WTC11 (cell line): ENCODE measurements around the gene OPA1. TPM values are rescaled to one million over a fixed set of nuclear protein-coding genes. Genes with fewer than 3 reads are reported as not detected.
A peak's percentile ranks its signal among the peaks of the same experiment; 100 is the strongest.

Source experiments
- ATF2 ChIP-seq: sonication (generic); formaldehyde crosslinking; IDR thresholded peaks from 2 replicates; pipeline ENCODE4 v1.8.1; 2022; ENCODE audit warnings: low read depth, missing genetic modification reagents, borderline replicate concordance
- CBFB ChIP-seq: sonication (generic); formaldehyde crosslinking; IDR thresholded peaks from 2 replicates; pipeline ENCODE4 v1.8.1; 2022; ENCODE audit warnings: mild to moderate bottlenecking, low read depth, missing genetic modification reagents
- CREB1 ChIP-seq: sonication (generic); formaldehyde crosslinking; IDR thresholded peaks from 2 replicates; pipeline ENCODE4 v1.8.0; 2023; ENCODE audit warnings: mild to moderate bottlenecking, missing genetic modification reagents
- CTCF ChIP-seq: fragments of 200-600 bp; IDR thresholded peaks from 2 replicates; pipeline ENCODE4 v1.8.0; 2022; ENCODE audit warnings: antibody characterized with exemption
- ELF4 ChIP-seq: sonication (generic); formaldehyde crosslinking; IDR thresholded peaks from 2 replicates; pipeline ENCODE4 v1.8.1; 2022; ENCODE audit warnings: low read depth, mild to moderate bottlenecking, moderate library complexity, missing genetic modification reagents
- EMX1 ChIP-seq: fragments of 250-450 bp; sonication (Bioruptor Pico); IDR thresholded peaks from 2 replicates; pipeline ENCODE4 v1.8.0; 2021; ENCODE audit warnings: mild to moderate bottlenecking
- ERG ChIP-seq: fragments of 250-450 bp; sonication (Bioruptor Pico); IDR thresholded peaks from 2 replicates; pipeline ENCODE4 v1.8.0; 2021; ENCODE audit warnings: mild to moderate bottlenecking
- ESRRA ChIP-seq: sonication (generic); formaldehyde crosslinking; IDR thresholded peaks from 2 replicates; pipeline ENCODE4 v1.8.1; 2022; ENCODE audit warnings: mild to moderate bottlenecking, missing genetic modification reagents, borderline replicate concordance
- GABPB1 ChIP-seq: sonication (generic); formaldehyde crosslinking; IDR thresholded peaks from 2 replicates; pipeline ENCODE4 v1.8.1; 2023; ENCODE audit warnings: mild to moderate bottlenecking, missing genetic modification reagents
- HMGA2 ChIP-seq: fragments of 250-450 bp; sonication (Bioruptor Pico); IDR thresholded peaks from 2 replicates; pipeline ENCODE4 v1.4.0; 2021; ENCODE audit warnings: mild to moderate bottlenecking, moderate library complexity
- HMGXB4 ChIP-seq: sonication (generic); formaldehyde crosslinking; IDR thresholded peaks from 2 replicates; pipeline ENCODE4 v1.8.1; 2023; ENCODE audit warnings: mild to moderate bottlenecking, moderate library complexity, missing genetic modification reagents
- IRF2 ChIP-seq: sonication (generic); formaldehyde crosslinking; IDR thresholded peaks from 2 replicates; pipeline ENCODE4 v1.8.0; 2022; ENCODE audit warnings: low read depth, missing genetic modification reagents, borderline replicate concordance
- JAZF1 ChIP-seq: fragments of 250-450 bp; sonication (Bioruptor Pico); IDR thresholded peaks from 2 replicates; pipeline ENCODE4 v1.9.0; 2021; ENCODE audit warnings: moderate library complexity, mild to moderate bottlenecking, inconsistent platforms
- MXD4 ChIP-seq: fragments of 250-450 bp; sonication (Bioruptor Pico); IDR thresholded peaks from 2 replicates; pipeline ENCODE4 v1.8.0; 2021; ENCODE audit warnings: mild to moderate bottlenecking, moderate library complexity, borderline replicate concordance
- MYBL2 ChIP-seq: sonication (generic); formaldehyde crosslinking; IDR thresholded peaks from 2 replicates; pipeline ENCODE4 v1.8.1; 2023; ENCODE audit warnings: mild to moderate bottlenecking, moderate library complexity, missing genetic modification reagents
- NFYB ChIP-seq: sonication (generic); formaldehyde crosslinking; conservative IDR thresholded peaks from 2 replicates; pipeline ENCODE4 v1.8.0; 2022; ENCODE audit warnings: low read depth, missing genetic modification reagents
- NR2C2 ChIP-seq: sonication (generic); formaldehyde crosslinking; IDR thresholded peaks from 2 replicates; pipeline ENCODE4 v1.8.0; 2022; ENCODE audit warnings: mild to moderate bottlenecking, missing genetic modification reagents
- PREB ChIP-seq: sonication (generic); formaldehyde crosslinking; IDR thresholded peaks from 2 replicates; pipeline ENCODE4 v1.8.1; 2022; ENCODE audit warnings: mild to moderate bottlenecking, missing genetic modification reagents, moderate library complexity, borderline replicate concordance
- PRRX2 ChIP-seq: fragments of 250-450 bp; sonication (Bioruptor Pico); IDR thresholded peaks from 2 replicates; pipeline ENCODE4 v1.8.0; 2021; ENCODE audit warnings: mild to moderate bottlenecking
- TCF7 ChIP-seq: sonication (generic); formaldehyde crosslinking; IDR thresholded peaks from 2 replicates; pipeline ENCODE4 v1.8.0; 2022; ENCODE audit warnings: mild to moderate bottlenecking, low read depth, missing genetic modification reagents, moderate library complexity
- TEAD4 ChIP-seq: sonication (generic); formaldehyde crosslinking; IDR thresholded peaks from 2 replicates; pipeline ENCODE4 v1.8.0; 2022; ENCODE audit warnings: mild to moderate bottlenecking, missing genetic modification reagents
- ZNF121 ChIP-seq: sonication (generic); formaldehyde crosslinking; IDR thresholded peaks from 2 replicates; pipeline ENCODE4 v1.8.0; 2023; ENCODE audit warnings: missing genetic modification reagents
- ZNF263 ChIP-seq: sonication (generic); formaldehyde crosslinking; IDR thresholded peaks from 2 replicates; pipeline ENCODE4 v1.8.1; 2022; ENCODE audit warnings: low read depth, mild to moderate bottlenecking, moderate library complexity, missing genetic modification reagents
- ZNF416 ChIP-seq: fragments of 250-450 bp; sonication (Bioruptor Pico); IDR thresholded peaks from 2 replicates; pipeline ENCODE4 v1.9.0; 2021; ENCODE audit warnings: mild to moderate bottlenecking, inconsistent platforms
- ZNF532 ChIP-seq: fragments of 250-450 bp; sonication (Bioruptor Pico); IDR thresholded peaks from 2 replicates; pipeline ENCODE4 v1.9.0; 2021; ENCODE audit warnings: mild to moderate bottlenecking, borderline replicate concordance
- total RNA-seq: library from RNA; stranded (reverse); gene quantifications from 3 replicates; pipeline ENCODE4 v1.2.3, GENCODE V29; 2021

OPA1 gene
- total RNA-seq, 1 experiment from 2014 or later, result 84.7 TPM

GRCh38 chr3:193592841-193593667 is at the start of gene OPA1 (continued):
- TF ChIP-seq ESRRA, result peak; percentile 90; the same call in 1 of the 2 replicates
- TF ChIP-seq MYBL2 (CRISPR knock-in tag), result peak; percentile 90
- no peak for TF ChIP-seq ERG (CRISPR knock-in tag)
- TF ChIP-seq MXD4 (CRISPR knock-in tag), result no peak
- TF ChIP-seq PREB (CRISPR knock-in tag), result no peak
- TF ChIP-seq HMGA2 (CRISPR knock-in tag), result no peak
- TF ChIP-seq HMGXB4 (CRISPR knock-in tag), result peak; percentile 84
- TF ChIP-seq NR2C2 (CRISPR knock-in tag), result no peak
- TF ChIP-seq CTCF, result no peak
- TF ChIP-seq CREB1 (CRISPR knock-in tag), result no peak
- TF ChIP-seq ZNF416 (CRISPR knock-in tag), result no peak; the same call in 1 of the 2 replicates
- peak; percentile 87 for TF ChIP-seq GABPB1 (CRISPR knock-in tag)
- TF ChIP-seq TEAD4 (CRISPR knock-in tag), result no peak
- no peak for TF ChIP-seq NFYB (CRISPR knock-in tag)
- TF ChIP-seq ZNF121 (CRISPR knock-in tag), result 0 out of 2 replicates have a peak, but pooled peaks have one; percentile 21
- no peak for TF ChIP-seq ATF2 (CRISPR knock-in tag)
- no peak for TF ChIP-seq IRF2 (CRISPR knock-in tag)
- TF ChIP-seq ELF4 (CRISPR knock-in tag), result no peak
- TF ChIP-seq CBFB (CRISPR knock-in tag), result peak; percentile 82; the same call in 1 of the 2 replicates
- 0 out of 2 replicates have a peak, but pooled peaks have one; percentile 45 for TF ChIP-seq PRRX2 (CRISPR knock-in tag)
- TF ChIP-seq ZNF532 (CRISPR knock-in tag), result no peak
- TF ChIP-seq ZNF263, result no peak
- TF ChIP-seq JAZF1 (CRISPR knock-in tag), result no peak
- TF ChIP-seq TCF7 (CRISPR knock-in tag), result no peak
- no peak for TF ChIP-seq EMX1 (CRISPR knock-in tag)
